ENCODE measurements around the gene NAAA. TPM values are rescaled to one million over a fixed set of nuclear protein-coding genes. Genes with fewer than 3 reads are reported as not detected.
A peak's percentile ranks its signal among the peaks of the same experiment; 100 is the strongest.
"Not testable (repeated sequence)": the region's sequence is repeated elsewhere in the genome, so short reads cannot be mapped to it uniquely, and the experiment has no call there.

The NAAA gene
- total RNA-seq, 1 donor from 2014 or later, result 10.7 TPM

- Mint-ChIP-seq H3K27me3 (no peaks in the 10 kb centered on the region), H3K36me3 (peaks cover 10% of the 10 kb centered on the region), H3K4me3 (no peak overlapping the region), H3K4me1 (ENCODE audit: unreplicated experiment) (peaks cover 9% of the 10 kb centered on the region), H3K27ac (peak overlapping the region; percentile 71), H3K9me3 (peaks cover 1% of the 10 kb centered on the region)
- TF ChIP-seq CTCF (conservative IDR thresholded peaks at IDR 0.05), result peak; percentile 82
- no peak for DNase-seq (ENCODE audit: extremely low spot score, unreplicated experiment)
Measured at GRCh38 chr4:75916091-75916661, 24.6 kb downstream of the NAAA start.

- H3K36me3 Mint-ChIP-seq, result peaks cover 9% of the 10 kb centered on the region
- peaks cover 8% of the 10 kb centered on the region for H3K9me3 Mint-ChIP-seq
- no peaks in the 10 kb centered on the region for H3K27me3 Mint-ChIP-seq
- no peak overlapping the region for H3K27ac Mint-ChIP-seq
- no peak overlapping the region for H3K4me3 Mint-ChIP-seq
- peaks cover 9% of the 10 kb centered on the region for H3K4me1 Mint-ChIP-seq (ENCODE audit: unreplicated experiment)
- no peak for TF ChIP-seq CTCF (conservative IDR thresholded peaks at IDR 0.05)
- no peak for DNase-seq (ENCODE audit: extremely low spot score, unreplicated experiment)
Measured at GRCh38 chr4:75912968-75913367, 27.8 kb downstream of the NAAA start.

- H3K4me3 Mint-ChIP-seq; DNase-seq (ENCODE audit: extremely low spot score, unreplicated experiment); H3K36me3 Mint-ChIP-seq; H3K4me1 Mint-ChIP-seq (ENCODE audit: unreplicated experiment); H3K27me3 Mint-ChIP-seq; H3K9me3 Mint-ChIP-seq; H3K27ac Mint-ChIP-seq: not testable (repeated sequence)
Measured at GRCh38 chr4:75910831-75911230, 30.0 kb downstream of the NAAA start.

- Mint-ChIP-seq H3K4me1 (ENCODE audit: unreplicated experiment) (no peaks in the 10 kb centered on the region), H3K27me3 (no peaks in the 10 kb centered on the region), H3K4me3 (no peak overlapping the region), H3K27ac (no peak overlapping the region), H3K9me3 (peaks cover 8% of the 10 kb centered on the region), H3K36me3 (peaks cover 5% of the 10 kb centered on the region)
- no peak for DNase-seq (ENCODE audit: extremely low spot score, unreplicated experiment)
- no peak for TF ChIP-seq CTCF (conservative IDR thresholded peaks at IDR 0.05)
Measured at GRCh38 chr4:75909405-75909804, 31.4 kb downstream of the NAAA start.

GRCh38 chr4:75908555-75908954 lies 32.3 kb downstream of the NAAA start:
- Mint-ChIP-seq H3K36me3 (peaks cover 5% of the 10 kb centered on the region), H3K4me3 (no peak overlapping the region), H3K27me3 (no peaks in the 10 kb centered on the region), H3K27ac (no peak overlapping the region), H3K4me1 (ENCODE audit: unreplicated experiment) (no peaks in the 10 kb centered on the region), H3K9me3 (peaks cover 8% of the 10 kb centered on the region)
- no peak for TF ChIP-seq CTCF (conservative IDR thresholded peaks at IDR 0.05)
- no peak for DNase-seq (ENCODE audit: extremely low spot score, unreplicated experiment)

GRCh38 chr4:75907966-75908365 lies 32.8 kb downstream of the NAAA start:
- no peak overlapping the region for H3K27ac Mint-ChIP-seq
- no peak for TF ChIP-seq CTCF (conservative IDR thresholded peaks at IDR 0.05)
- peaks cover 5% of the 10 kb centered on the region for H3K36me3 Mint-ChIP-seq
- no peak for DNase-seq (ENCODE audit: extremely low spot score, unreplicated experiment)
- no peaks in the 10 kb centered on the region for H3K4me1 Mint-ChIP-seq (ENCODE audit: unreplicated experiment)
- peaks cover 8% of the 10 kb centered on the region for H3K9me3 Mint-ChIP-seq
- H3K27me3 Mint-ChIP-seq, result no peaks in the 10 kb centered on the region
- no peak overlapping the region for H3K4me3 Mint-ChIP-seq

Measured in type B pancreatic cell (in vitro differentiated cells).